Stimulated activated CD8-positive, alpha-beta memory T cell treated with anti-CD3 and anti-CD28 coated beads, Interleukin-4, amount 100 ng/mL, for 48 hours (primary cell): ENCODE measurements around the gene TTC31.
"Not testable (repeated sequence)": the region's sequence is repeated elsewhere in the genome, so short reads cannot be mapped to it uniquely, and the experiment has no call there.

ENCODE experiments used
- DNase-seq: peaks from one replicate; pipeline ENCODE4 v3.0.0-alpha.2; 2020

Gene TTC31

GRCh38 chr2:74482801-74483674 lies at the start of gene TTC31, which contains the start of gene CCDC142:
TSS of gene TTC31 (plus strand) at chr2:74483081. CDS start at chr2:74483096, 15 bp downstream.
TSS of gene CCDC142 (minus strand) at chr2:74482998. CDS start at chr2:74482837, 161 bp downstream.
- peak; percentile 94 for DNase-seq

- DNase-seq, result no peak
Observed at GRCh38 chr2:74436111-74436805, 46.6 kb upstream of the TTC31 start.

- DNase-seq, result no peak
Observed at GRCh38 chr2:74436848-74437695, 45.8 kb upstream of the TTC31 start.

- no peak for DNase-seq
Observed at GRCh38 chr2:74438248-74438647, 44.6 kb upstream of the TTC31 start.

GRCh38 chr2:74439373-74439772 lies 43.5 kb upstream of the TTC31 start:
- no peak for DNase-seq

- DNase-seq, result no peak
Observed at GRCh38 chr2:74439803-74440377, 43.0 kb upstream of the TTC31 start.

- peak; percentile 67 for DNase-seq
Observed at GRCh38 chr2:74440378-74441169, 42.3 kb upstream of the TTC31 start.

GRCh38 chr2:74441170-74441689 lies 41.7 kb upstream of the TTC31 start:
- DNase-seq, result no peak

GRCh38 chr2:74441690-74442482 lies 41.0 kb upstream of the TTC31 start, which contains the start of gene RTKN:
TSS of gene RTKN (minus strand) at chr2:74441937. CDS start at chr2:74441816, 121 bp downstream.
- DNase-seq, result peak; percentile 55

DNA sequence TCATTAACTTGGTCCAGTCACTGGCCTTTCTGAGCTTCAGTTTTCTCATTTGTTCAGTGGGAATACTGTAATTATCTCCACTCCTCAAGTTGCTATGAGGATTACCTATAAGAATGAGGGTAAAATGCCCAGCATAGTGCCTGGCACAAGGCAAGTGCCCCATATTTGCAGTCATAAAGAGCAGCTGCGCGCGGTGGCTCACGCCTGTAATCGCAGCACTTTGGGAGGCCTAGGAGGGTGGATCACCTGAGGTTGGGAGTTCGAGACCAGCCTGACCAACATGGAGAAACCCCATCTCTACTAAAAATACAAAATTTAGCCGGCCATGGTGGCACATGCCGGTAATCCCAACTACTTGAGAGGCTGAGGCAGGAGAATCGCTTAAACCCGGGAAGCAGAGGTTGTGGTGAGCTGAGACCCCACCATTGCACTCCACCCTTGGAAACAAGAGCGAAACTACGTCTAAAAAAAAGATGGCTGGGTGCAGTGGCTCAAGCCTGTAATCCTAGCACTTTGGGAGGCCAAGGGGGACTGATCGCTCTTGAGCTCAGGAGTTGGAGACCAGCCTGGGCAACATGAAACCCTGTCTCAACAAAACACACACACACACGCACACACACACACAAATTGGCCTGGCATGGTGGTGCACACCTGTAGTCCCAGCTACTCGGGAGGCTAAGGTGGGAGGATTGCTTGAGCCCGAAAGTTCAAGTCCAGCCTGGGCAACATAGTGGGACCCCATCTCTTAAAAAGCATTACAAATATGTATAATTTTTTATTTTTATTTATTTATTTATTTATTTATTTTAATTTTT lies 40.2 kb upstream of the TTC31 start:
- not testable (repeated sequence) for DNase-seq

DNA sequence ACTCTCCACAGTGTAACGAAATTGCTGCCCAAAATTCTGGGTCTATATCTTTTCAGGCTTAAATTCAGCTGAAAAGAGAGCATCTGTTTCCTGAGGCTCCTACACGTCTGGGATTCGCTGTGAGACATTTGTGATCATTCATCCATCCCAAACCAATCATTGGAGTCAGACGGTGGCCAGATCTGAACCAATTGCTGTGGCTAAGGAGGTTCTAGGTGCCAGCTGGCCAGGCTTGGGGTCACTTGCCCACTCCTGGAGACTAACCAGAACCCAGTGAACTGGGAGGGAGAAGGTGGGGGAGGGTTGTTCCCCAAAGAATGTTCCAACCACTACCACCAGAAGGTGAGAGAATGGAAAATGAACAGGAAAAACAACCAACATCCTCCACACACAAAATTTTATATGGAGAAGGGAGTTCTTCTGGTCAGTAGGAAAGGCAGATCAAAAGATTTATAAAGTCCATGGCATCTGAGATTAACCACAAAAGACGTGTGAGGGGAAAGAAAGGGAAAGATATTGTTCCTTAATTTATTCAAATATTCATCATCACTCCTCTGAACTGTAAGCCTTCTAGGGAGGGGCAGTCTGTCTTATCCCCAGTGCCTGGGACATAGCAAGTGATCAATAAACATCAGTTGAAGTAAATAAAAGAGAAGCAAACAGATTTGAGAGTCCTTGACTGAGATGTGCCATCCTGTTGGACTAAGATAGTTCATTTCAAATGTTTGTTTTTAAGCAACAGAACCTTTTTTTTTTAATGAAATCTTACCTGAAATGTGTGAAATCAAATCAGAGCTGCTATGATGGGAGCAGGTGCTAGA lies 38.2 kb upstream of the TTC31 start:
- no peak for DNase-seq

DNA sequence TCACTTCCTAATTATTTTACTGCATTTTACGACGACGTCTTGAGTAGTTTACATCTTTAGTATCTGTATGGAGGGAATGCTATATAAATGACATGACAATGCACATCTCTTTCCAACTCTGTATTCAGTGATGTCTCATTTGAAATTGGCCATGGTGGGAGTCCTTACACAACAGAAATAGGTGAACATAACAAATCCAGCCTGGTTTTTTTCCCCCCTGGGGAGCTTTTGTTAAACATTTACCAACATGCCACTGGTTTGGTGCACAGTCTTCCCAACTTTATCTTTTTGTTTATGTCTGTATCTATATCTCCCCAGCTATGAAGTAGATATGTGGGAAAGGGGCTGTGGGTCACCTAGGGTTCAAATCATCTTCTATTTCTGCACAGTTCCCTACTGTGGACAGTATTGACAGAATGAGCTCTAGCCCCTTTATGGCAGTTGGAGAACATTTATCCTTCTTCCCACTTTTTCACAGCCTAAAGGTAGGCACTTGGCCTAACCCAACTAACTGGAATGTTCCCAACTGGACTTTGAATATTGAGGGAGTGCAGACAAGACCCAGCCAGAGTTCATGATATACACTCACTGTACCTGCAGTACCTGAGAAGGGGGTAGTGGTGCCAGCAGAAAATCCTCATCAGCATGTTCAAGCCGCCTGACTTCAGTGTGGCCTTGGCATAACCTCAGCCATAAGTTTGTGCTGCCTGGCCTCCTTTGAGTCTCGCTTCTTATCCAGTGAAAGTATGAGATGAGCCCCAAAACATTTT lies 35.5 kb upstream of the TTC31 start:
- DNase-seq, result no peak

- DNase-seq, result no peak
Observed at GRCh38 chr2:74448771-74449170, 34.1 kb upstream of the TTC31 start.

- no peak for DNase-seq
Observed at GRCh38 chr2:74450570-74451190, 32.2 kb upstream of the TTC31 start.

- DNase-seq, result peak; percentile 99
Observed at GRCh38 chr2:74454654-74455511, 28.0 kb upstream of the TTC31 start, which contains the start of gene INO80B. TSS of gene INO80B (plus strand) at chr2:74455087. CDS start at chr2:74455117, 30 bp downstream.

DNA sequence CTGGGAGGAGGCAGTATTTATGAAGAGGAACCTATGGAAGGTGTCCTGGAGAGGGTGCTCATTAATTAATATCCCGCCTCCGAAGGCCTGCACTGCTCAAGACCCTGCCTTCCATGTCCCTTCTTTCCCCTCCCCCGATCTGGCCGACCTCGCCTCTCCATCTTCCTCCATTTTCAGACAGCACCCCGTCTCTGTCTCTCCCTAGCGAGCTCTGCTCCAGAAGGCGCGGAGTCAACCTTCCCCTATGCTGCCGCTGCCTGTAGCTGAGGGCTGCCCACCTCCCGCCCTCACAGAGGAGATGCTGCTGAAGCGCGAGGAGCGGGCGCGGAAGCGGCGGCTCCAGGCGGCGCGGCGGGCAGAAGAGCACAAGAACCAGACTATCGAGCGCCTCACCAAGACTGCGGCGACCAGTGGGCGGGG lies 25.7 kb upstream of the TTC31 start:
- no peak for DNase-seq
